Measurements from ENCODE around the gene RPL11. TPM values are rescaled to one million over a fixed set of nuclear protein-coding genes. Genes with fewer than 3 reads are reported as not detected.
"Not testable (repeated sequence)": the region's sequence is repeated elsewhere in the genome, so short reads cannot be mapped to it uniquely, and the experiment has no call there.

The RPL11 gene
- total RNA-seq, 2 experiments from 2014 or later = 1,096 to 1,128 TPM

- POLR2A ChIA-PET; DNase-seq; ATAC-seq; H3K36me3 Mint-ChIP-seq (ENCODE audit: low read depth); H3K4me1 Mint-ChIP-seq (ENCODE audit: low read depth); H3K27ac Mint-ChIP-seq; H3K9me3 Mint-ChIP-seq (ENCODE audit: insufficient read depth); H3K4me3 Mint-ChIP-seq: not testable (repeated sequence)
- peaks cover 10% of the 10 kb centered on the region for H3K27me3 Mint-ChIP-seq (ENCODE audit: low read depth)
- CTCF ChIA-PET = interaction anchor here (1.4 kb wide), 1 partner anchor 19 kb away, joined by 3 read pairs; no protein-coding TSS in a partner anchor
These were observed 3.9 kb upstream of the RPL11 start for GRCh38 chr1:23687680-23688079.

GRCh38 chr1:23688281-23688680 lies 3.3 kb upstream of the RPL11 start:
- CTCF ChIA-PET; H3K9me3 Mint-ChIP-seq (ENCODE audit: insufficient read depth); H3K27ac Mint-ChIP-seq; H3K27me3 Mint-ChIP-seq (ENCODE audit: low read depth); DNase-seq; ATAC-seq; POLR2A ChIA-PET; H3K4me3 Mint-ChIP-seq: not testable (repeated sequence)
- Mint-ChIP-seq H3K4me1 (ENCODE audit: low read depth) (peaks cover 13% of the 10 kb centered on the region), H3K36me3 (ENCODE audit: low read depth) (peaks cover 13% of the 10 kb centered on the region)

GRCh38 chr1:23692308-23692871 lies 784 bp downstream of the RPL11 start:
- Mint-ChIP-seq H3K36me3 (ENCODE audit: low read depth) (peaks cover 53% of the 10 kb centered on the region), H3K4me1 (ENCODE audit: low read depth) (peaks cover 49% of the 10 kb centered on the region)
- CTCF ChIA-PET = interaction anchor here (1.0 to 3.7 kb wide), 16 partner anchors 8 to 224 kb away, joined by 3 to 28 read pairs (median 5); partner anchors contain the start of genes E2F2 and ELOA

GRCh38 chr1:23693599-23693998 lies 2.0 kb downstream of the RPL11 start:
- H3K27ac Mint-ChIP-seq = peak overlapping the region; percentile 94
- ATAC-seq (no peak), DNase-seq (no peak)
- CTCF ChIA-PET = interaction anchor here (3.7 kb wide), 1 partner anchor 51 kb away, joined by 28 read pairs; the partner anchor contains the start of gene ELOA
- peaks cover 61% of the 10 kb centered on the region for H3K4me1 Mint-ChIP-seq (ENCODE audit: low read depth)
- peaks cover 65% of the 10 kb centered on the region for H3K36me3 Mint-ChIP-seq (ENCODE audit: low read depth)
- no peaks in the 10 kb centered on the region for H3K27me3 Mint-ChIP-seq (ENCODE audit: low read depth)
- POLR2A ChIA-PET = no interaction called here
- H3K9me3 Mint-ChIP-seq (ENCODE audit: insufficient read depth) = no peaks in the 10 kb centered on the region
- H3K4me3 Mint-ChIP-seq = peak overlapping the region; percentile 98

More at GRCh38 chr1:23692308-23692871, 784 bp downstream of the RPL11 start:
- Mint-ChIP-seq H3K9me3 (ENCODE audit: insufficient read depth) (no peaks in the 10 kb centered on the region), H3K27ac (peak overlapping the region; percentile 94), H3K4me3 (peak overlapping the region; percentile 98), H3K27me3 (ENCODE audit: low read depth) (no peaks in the 10 kb centered on the region)
- ATAC-seq (no peak), DNase-seq (no peak)
- POLR2A ChIA-PET = interaction anchor here (1.0 to 2.1 kb wide), 12 partner anchors 11 to 672 kb away, joined by 3 to 16 read pairs (median 6); partner anchors contain the start of genes ELOA and HNRNPR

- Mint-ChIP-seq H3K27me3 (ENCODE audit: low read depth) (no peaks in the 10 kb centered on the region), H3K36me3 (ENCODE audit: low read depth) (peaks cover 70% of the 10 kb centered on the region), H3K27ac (peak overlapping the region; percentile 12), H3K4me1 (ENCODE audit: low read depth) (peaks cover 67% of the 10 kb centered on the region), H3K4me3 (peak overlapping the region; percentile 98), H3K9me3 (ENCODE audit: insufficient read depth) (no peaks in the 10 kb centered on the region)
- POLR2A ChIA-PET = interaction anchor here (2.5 kb wide), 1 partner anchor 50 kb away, joined by 10 read pairs; the partner anchor contains the start of gene ELOA
- ATAC-seq = no peak
- CTCF ChIA-PET = interaction anchor here (1.2 to 3.7 kb wide), 2 partner anchors 50 to 166 kb away, joined by 4 to 28 read pairs; partner anchors contain the start of gene ELOA
- no peak for DNase-seq
These were observed 2.8 kb downstream of the RPL11 start for GRCh38 chr1:23694371-23694770.

- Mint-ChIP-seq H3K4me1 (ENCODE audit: low read depth) (peaks cover 71% of the 10 kb centered on the region), H3K9me3 (ENCODE audit: insufficient read depth) (no peaks in the 10 kb centered on the region), H3K4me3 (no peak overlapping the region), H3K27me3 (ENCODE audit: low read depth) (no peaks in the 10 kb centered on the region), H3K27ac (no peak overlapping the region), H3K36me3 (ENCODE audit: low read depth) (peaks cover 80% of the 10 kb centered on the region)
- ChIA-PET POLR2A (interaction anchor here (2.5 kb wide), 1 partner anchor 48 kb away, joined by 10 read pairs; the partner anchor contains the start of gene ELOA), CTCF (interaction anchor here (1.2 to 1.7 kb wide), 2 partner anchors 76 to 167 kb away, joined by 4 read pairs; no protein-coding TSS in a partner anchor)
- ATAC-seq = no peak
- DNase-seq = no peak
These were observed 4.1 kb downstream of the RPL11 start for GRCh38 chr1:23695667-23696066.

- H3K4me1 Mint-ChIP-seq (ENCODE audit: low read depth) = peaks cover 69% of the 10 kb centered on the region
- ATAC-seq = no peak
- no peak for DNase-seq
- POLR2A ChIA-PET = interaction anchor here (2.5 kb wide), 1 partner anchor 48 kb away, joined by 10 read pairs; the partner anchor contains the start of gene ELOA
- H3K36me3 Mint-ChIP-seq (ENCODE audit: low read depth) = peaks cover 86% of the 10 kb centered on the region
- no peaks in the 10 kb centered on the region for H3K27me3 Mint-ChIP-seq (ENCODE audit: low read depth)
- H3K9me3 Mint-ChIP-seq (ENCODE audit: insufficient read depth) = no peaks in the 10 kb centered on the region
- peak overlapping the region; percentile 48 for H3K27ac Mint-ChIP-seq
- CTCF ChIA-PET = interaction anchor here (1.7 kb wide), 1 partner anchor 76 kb away, joined by 4 read pairs; no protein-coding TSS in a partner anchor
- peak overlapping the region; percentile 4 for H3K4me3 Mint-ChIP-seq
These were observed 4.9 kb downstream of the RPL11 start for GRCh38 chr1:23696335-23696989.

GRCh38 chr1:23698466-23698865 lies 6.9 kb downstream of the RPL11 start:
- H3K9me3 Mint-ChIP-seq (ENCODE audit: insufficient read depth) = no peaks in the 10 kb centered on the region
- H3K4me3 Mint-ChIP-seq = no peak overlapping the region
- H3K4me1 Mint-ChIP-seq (ENCODE audit: low read depth) = peaks cover 57% of the 10 kb centered on the region
- ATAC-seq (no peak), DNase-seq (no peak)
- H3K36me3 Mint-ChIP-seq (ENCODE audit: low read depth) = peaks cover 81% of the 10 kb centered on the region
- ChIA-PET CTCF (interaction anchor here (0.9 to 1.6 kb wide), 4 partner anchors 41 to 212 kb away, joined by 3 to 4 read pairs (median 4); no protein-coding TSS in a partner anchor), POLR2A (no interaction called here)
- no peak overlapping the region for H3K27ac Mint-ChIP-seq
- H3K27me3 Mint-ChIP-seq (ENCODE audit: low read depth) = no peaks in the 10 kb centered on the region

GRCh38 chr1:23699280-23700179 lies 7.9 kb downstream of the RPL11 start:
- POLR2A ChIA-PET = interaction anchor here (2.0 kb wide), 1 partner anchor 8 kb away, joined by 6 read pairs; the partner anchor contains the start of gene RPL11
- H3K27me3 Mint-ChIP-seq (ENCODE audit: low read depth) = no peaks in the 10 kb centered on the region
- H3K36me3 Mint-ChIP-seq (ENCODE audit: low read depth) = peaks cover 74% of the 10 kb centered on the region
- no peak overlapping the region for H3K27ac Mint-ChIP-seq
- CTCF ChIA-PET = interaction anchor here (0.9 to 1.5 kb wide), 5 partner anchors 7 to 211 kb away, joined by 3 to 8 read pairs (median 4); partner anchors contain the start of gene RPL11
- peaks cover 46% of the 10 kb centered on the region for H3K4me1 Mint-ChIP-seq (ENCODE audit: low read depth)
- ATAC-seq (peak; percentile 50), DNase-seq (no peak)
- H3K9me3 Mint-ChIP-seq (ENCODE audit: insufficient read depth) = no peaks in the 10 kb centered on the region
- no peak overlapping the region for H3K4me3 Mint-ChIP-seq

- no peak for ATAC-seq
These were observed 9.7 kb downstream of the RPL11 start for GRCh38 chr1:23701310-23701709.

GRCh38 chr1:23701996-23702395 lies 10.4 kb downstream of the RPL11 start:
- Mint-ChIP-seq H3K9me3 (ENCODE audit: insufficient read depth) (no peaks in the 10 kb centered on the region), H3K4me1 (ENCODE audit: low read depth) (peaks cover 23% of the 10 kb centered on the region), H3K4me3 (no peak overlapping the region), H3K36me3 (ENCODE audit: low read depth) (peaks cover 53% of the 10 kb centered on the region), H3K27ac (no peak overlapping the region), H3K27me3 (ENCODE audit: low read depth) (no peaks in the 10 kb centered on the region)
- ATAC-seq = no peak
- DNase-seq = no peak
- POLR2A ChIA-PET = interaction anchor here (0.9 kb wide), 2 partner anchors 11 to 173 kb away, joined by 3 to 6 read pairs; partner anchors contain the start of gene RPL11
- CTCF ChIA-PET = no interaction called here

More at GRCh38 chr1:23701310-23701709, 9.7 kb downstream of the RPL11 start:
- H3K27ac Mint-ChIP-seq = no peak overlapping the region
- H3K27me3 Mint-ChIP-seq (ENCODE audit: low read depth) = no peaks in the 10 kb centered on the region
- ChIA-PET CTCF (no interaction called here), POLR2A (no interaction called here)
- no peaks in the 10 kb centered on the region for H3K9me3 Mint-ChIP-seq (ENCODE audit: insufficient read depth)
- H3K36me3 Mint-ChIP-seq (ENCODE audit: low read depth) = peaks cover 60% of the 10 kb centered on the region
- H3K4me3 Mint-ChIP-seq = no peak overlapping the region
- DNase-seq = no peak
- H3K4me1 Mint-ChIP-seq (ENCODE audit: low read depth) = peaks cover 28% of the 10 kb centered on the region

Measured in activated CD8-positive, alpha-beta T cell treated with anti-CD3 and anti-CD28 coated beads, Interleukin-2, amount 10 ng/mL, durations not matched to agents 7 days and 5 days (primary cell).